Psoas muscle (tissue), 8 donors: ENCODE data around the gene POU3F1. TPM values are rescaled to one million over a fixed set of nuclear protein-coding genes. Genes with fewer than 3 reads are reported as not detected.

Source experiments
- ATAC-seq, 4 donors: fragments of 200-7000 bp; cut with Tn5 transposase; one replicate each; pipeline ENCODE4 v1.9.1; 2020; ENCODE audit warnings: moderate library complexity in 3 of 4, mild to moderate bottlenecking in 2 of 4
- DNase-seq, 2 donors: peaks; one replicate each; pipeline ENCODE4 v3.0.0-alpha.2; 2020
- H3K27ac ChIP-seq: fragments of 200-600 bp; one replicate; pipeline ENCODE4 v1.8.0; 2022
- H3K27me3 ChIP-seq, 3 donors: fragments of 200-600 bp in 1 of 3; one replicate each; pipeline versions ENCODE4 v1.6.1 to v1.8.0; 2013 to 2022; ENCODE audit warnings: low read length in 2 of 3, mild to moderate bottlenecking in 2 of 3, moderate library complexity in 1 of 3; ENCODE audit not compliant: insufficient read depth in 3 of 3
- H3K36me3 ChIP-seq, 2 donors: fragments of 200-600 bp in 1 of 2; one replicate each; pipeline versions ENCODE4 v1.6.1 to v1.8.0; 2013 to 2022; ENCODE audit warnings: low read depth in 1 of 2, mild to moderate bottlenecking in 1 of 2, moderate library complexity in 1 of 2; ENCODE audit not compliant: insufficient read depth in 1 of 2
- H3K4me1 ChIP-seq: fragments of 200-600 bp; one replicate; pipeline ENCODE4 v1.8.0; 2022
- H3K4me3 ChIP-seq: fragments of 200-600 bp; one replicate; pipeline ENCODE4 v1.8.0; 2022; ENCODE audit warnings: mild to moderate bottlenecking
- H3K9me3 ChIP-seq: fragments of 200-600 bp; one replicate; pipeline ENCODE4 v1.8.0; 2022
- WGBS, 3 donors: extraction: QIAGEN DNeasy Blood & Tissue Kit; methylation state at CpG; one replicate each; pipeline versions ENCODE4 v1.1.6 to v1.1.7; 2013; 5-methylcytosine and 5-hydroxymethylcytosine counted together
- intact Hi-C, 2 donors: fragments of 100-400 bp; cut with DNase I; formaldehyde crosslinking; loops; one replicate each; pipeline versions ENCODE4 v1.11.0 to v1.14.2; 2022
- polyA plus RNA-seq, 3 donors: library from polyadenylated mRNA; stranded (reverse); fragments of 200-250 nt; gene quantifications; one replicate each; pipeline ENCODE4 v1.2.3, GENCODE V29; 2013
- total RNA-seq, 4 donors: library from RNA; stranded (reverse); fragmentation: NEBNext Ultra II Directional in 2 of 4; extraction: Animal tissue kit (Norgen Biotek cat#: 25700) in 2 of 4; gene quantifications; one replicate each; pipeline versions ENCODE4 v1.2.1 to v1.2.4, GENCODE V29; 2021 to 2023
- TF ChIP-seq, protein P1 (sequence below): fragments of 200-600 bp; IDR thresholded peaks from one replicate; pipeline ENCODE4 v1.8.0; 2022; ENCODE audit warnings: antibody characterized with exemption
- donor health status: healthy with polysubstance abuse.
- donor health status: DM: no; HTN: no; CAD: no; lungs with moderate emphysema.
- donor health status: Bipolar disorder and iron deficiency.
- donor health status: healthy.
- donor health status: DM: yes; HTN: yes; CAD: no.
- donor health status: DM: no; HTN: no; CAD: no.
- donor health status: DM: no; HTN: no; CAD: no.
- donor health status: DM: yes; HTN: yes; CAD: no.

The POU3F1 gene
- total and polyA plus RNA-seq, 7 donors = 0.04 to 0.38 (median 0.13) TPM; not detected in 1

DNA sequence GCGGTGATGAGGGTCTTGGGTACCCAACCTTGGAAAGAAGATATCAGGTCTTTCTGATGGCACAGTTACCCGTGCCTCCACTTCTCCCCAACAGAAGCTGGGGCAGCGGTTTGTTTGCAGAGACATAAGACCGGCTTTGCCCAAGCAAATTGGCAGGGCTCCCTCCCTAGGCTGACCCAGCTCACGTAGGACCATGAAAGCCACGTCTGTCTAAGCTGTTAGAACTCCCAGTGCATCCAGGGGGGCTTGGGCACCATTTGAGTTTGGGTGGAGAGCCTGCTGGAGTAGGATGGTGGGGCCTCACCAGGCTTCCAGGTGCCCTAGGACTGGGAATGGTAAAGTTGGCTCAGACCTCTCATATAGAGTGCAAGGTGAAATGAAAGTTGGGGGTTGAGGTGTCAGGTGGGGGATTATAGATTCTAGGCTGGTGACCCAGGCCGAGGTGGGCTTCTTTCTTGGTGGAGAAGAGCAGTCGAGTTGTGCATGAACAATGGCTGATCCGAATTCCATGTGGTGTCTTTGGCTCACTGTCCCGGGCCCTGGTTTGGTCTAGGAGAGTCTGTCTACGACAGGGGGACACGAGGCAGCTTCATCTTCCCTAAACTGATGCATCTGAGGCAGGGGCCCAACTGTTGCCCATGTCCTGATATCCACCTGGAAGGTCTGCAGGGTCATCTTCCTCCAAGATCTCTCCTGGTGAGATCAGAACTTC is 3.4 kb downstream of the POU3F1 start:
- Histone ChIP-seq H3K36me3 (no peaks in the 10 kb centered on the region), H3K27me3 (peaks cover 0 to 47% (median 26%) of the 10 kb centered on the region in 3 donors), H3K27ac (no peak overlapping the region), H3K4me3 (no peak overlapping the region), H3K9me3 (no peaks in the 10 kb centered on the region), H3K4me1 (peaks cover 17% of the 10 kb centered on the region)
- no peak for DNase-seq
- ATAC-seq = no peak
- intact Hi-C loops = loop anchor here (5.0 to 10.0 kb wide), 3 partner anchors 544 to 792 kb away; no protein-coding TSS in a partner anchor
- 89 to 93% (median 90%) methylated on average over 12 of the region's 12 CpGs for WGBS, 3 donors
- TF ChIP-seq, protein P1, sequence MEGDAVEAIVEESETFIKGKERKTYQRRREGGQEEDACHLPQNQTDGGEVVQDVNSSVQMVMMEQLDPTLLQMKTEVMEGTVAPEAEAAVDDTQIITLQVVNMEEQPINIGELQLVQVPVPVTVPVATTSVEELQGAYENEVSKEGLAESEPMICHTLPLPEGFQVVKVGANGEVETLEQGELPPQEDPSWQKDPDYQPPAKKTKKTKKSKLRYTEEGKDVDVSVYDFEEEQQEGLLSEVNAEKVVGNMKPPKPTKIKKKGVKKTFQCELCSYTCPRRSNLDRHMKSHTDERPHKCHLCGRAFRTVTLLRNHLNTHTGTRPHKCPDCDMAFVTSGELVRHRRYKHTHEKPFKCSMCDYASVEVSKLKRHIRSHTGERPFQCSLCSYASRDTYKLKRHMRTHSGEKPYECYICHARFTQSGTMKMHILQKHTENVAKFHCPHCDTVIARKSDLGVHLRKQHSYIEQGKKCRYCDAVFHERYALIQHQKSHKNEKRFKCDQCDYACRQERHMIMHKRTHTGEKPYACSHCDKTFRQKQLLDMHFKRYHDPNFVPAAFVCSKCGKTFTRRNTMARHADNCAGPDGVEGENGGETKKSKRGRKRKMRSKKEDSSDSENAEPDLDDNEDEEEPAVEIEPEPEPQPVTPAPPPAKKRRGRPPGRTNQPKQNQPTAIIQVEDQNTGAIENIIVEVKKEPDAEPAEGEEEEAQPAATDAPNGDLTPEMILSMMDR = no peak

DNA sequence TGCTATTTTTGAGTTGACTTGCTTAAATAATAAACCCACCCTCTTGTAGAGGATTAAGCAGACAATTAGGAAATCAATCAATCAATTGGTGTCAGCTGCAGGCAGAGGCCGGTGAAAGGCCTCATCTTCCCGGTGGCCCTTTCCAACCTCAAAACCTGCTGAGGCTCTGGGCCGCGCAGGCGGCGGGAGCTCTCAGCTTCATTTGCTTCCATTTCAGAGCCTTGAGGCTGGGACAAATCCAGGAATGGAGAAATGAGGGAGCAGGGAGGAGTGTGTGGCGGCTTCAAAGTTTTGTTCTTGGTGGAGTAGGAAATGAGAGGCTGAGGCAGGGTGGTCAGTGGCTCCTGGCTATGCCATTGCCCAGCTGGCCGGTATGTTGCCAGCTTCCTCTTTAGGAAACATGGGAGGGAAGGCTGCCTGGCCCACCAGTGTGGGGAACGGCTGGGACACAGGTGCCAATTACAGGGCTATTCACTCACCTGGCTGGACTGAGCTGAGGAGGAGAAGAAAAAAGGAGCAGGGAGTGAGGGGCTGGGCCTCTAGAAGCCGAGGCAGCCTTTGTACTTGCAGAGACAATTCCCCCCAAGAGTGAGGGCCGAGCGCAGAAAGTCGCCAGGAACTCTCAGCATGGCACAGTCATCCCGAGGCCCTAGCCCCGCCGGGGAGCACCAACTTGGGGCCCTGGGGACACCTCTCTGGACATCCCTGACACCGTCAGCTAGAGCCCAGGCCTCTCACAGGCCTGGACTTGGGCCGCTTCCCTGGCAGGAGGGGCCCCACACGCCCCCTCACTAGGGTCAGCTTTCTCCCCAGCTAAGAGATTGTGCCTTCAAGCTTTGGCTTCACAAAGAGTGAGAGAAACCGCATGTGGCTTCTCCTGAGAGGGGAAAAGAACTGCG is 4.4 kb downstream of the POU3F1 start:
- peaks cover 0 to 47% (median 26%) of the 10 kb centered on the region in 3 donors for H3K27me3 ChIP-seq
- intact Hi-C loops = loop anchor here (5.0 to 10.0 kb wide), 3 partner anchors 545 to 793 kb away; no protein-coding TSS in a partner anchor
- 91 to 92% (median 91%) methylated on average over 21 of the region's 21 CpGs for whole genome bisulfite sequencing, 3 donors
- ATAC-seq = no peak
- peaks cover 13% of the 10 kb centered on the region for H3K4me1 ChIP-seq
- H3K4me3 ChIP-seq = no peak overlapping the region
- H3K36me3 ChIP-seq = no peaks in the 10 kb centered on the region
- DNase-seq = no peak
- TF ChIP-seq, protein P1 = no peak
- H3K9me3 ChIP-seq = no peaks in the 10 kb centered on the region
- no peak overlapping the region for H3K27ac ChIP-seq

DNA sequence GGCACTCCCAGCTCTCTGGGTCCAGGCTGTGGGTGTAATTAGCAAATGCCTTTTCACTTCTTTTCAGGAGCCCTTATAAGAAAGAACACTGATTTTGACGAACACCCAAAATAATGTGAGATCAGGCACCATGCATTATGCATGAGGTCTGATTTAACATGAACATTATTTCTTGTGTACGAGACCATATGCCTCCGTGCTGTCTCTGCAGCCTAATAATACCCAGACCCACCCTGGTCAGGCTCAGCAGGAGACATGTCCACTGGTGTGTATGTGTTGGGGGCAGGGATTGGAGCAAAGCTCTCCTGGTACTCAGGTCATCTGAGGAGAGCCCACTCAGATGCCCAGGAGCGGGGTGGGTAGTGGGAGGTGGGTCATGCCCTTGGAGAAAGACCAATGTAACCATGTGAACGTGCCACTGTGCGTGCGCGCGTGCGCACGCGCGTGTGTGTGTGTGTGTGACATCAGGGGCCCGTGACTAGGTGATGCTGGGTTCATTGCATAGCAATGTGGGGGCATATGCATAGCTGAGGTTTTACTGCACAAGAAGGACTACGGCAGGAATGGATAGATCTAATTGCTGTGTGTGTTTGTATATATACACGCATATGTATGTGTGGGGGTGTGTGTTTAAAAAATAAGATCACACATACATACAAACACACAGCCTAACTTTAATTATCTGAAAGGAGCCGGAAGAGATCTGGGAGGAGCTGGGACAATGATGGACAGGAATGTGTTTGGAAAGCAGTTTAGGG is 7.1 kb downstream of the POU3F1 start:
- no peaks in the 10 kb centered on the region for H3K36me3 ChIP-seq
- 81 to 91% (median 87%) methylated on average over 17 of the region's 17 CpGs for WGBS, 3 donors
- H3K27ac ChIP-seq = no peak overlapping the region
- no peaks in the 10 kb centered on the region for H3K9me3 ChIP-seq
- intact Hi-C loops = loop anchor here (5.0 to 10.0 kb wide), 3 partner anchors 548 to 795 kb away; no protein-coding TSS in a partner anchor
- ATAC-seq = peak in 1 of 4 donors; percentile 8
- no peak overlapping the region for H3K4me3 ChIP-seq
- TF ChIP-seq, protein P1 = no peak
- no peak for DNase-seq
- peaks cover 0 to 32% (median 21%) of the 10 kb centered on the region in 3 donors for H3K27me3 ChIP-seq
- peaks cover 7% of the 10 kb centered on the region for H3K4me1 ChIP-seq

DNA sequence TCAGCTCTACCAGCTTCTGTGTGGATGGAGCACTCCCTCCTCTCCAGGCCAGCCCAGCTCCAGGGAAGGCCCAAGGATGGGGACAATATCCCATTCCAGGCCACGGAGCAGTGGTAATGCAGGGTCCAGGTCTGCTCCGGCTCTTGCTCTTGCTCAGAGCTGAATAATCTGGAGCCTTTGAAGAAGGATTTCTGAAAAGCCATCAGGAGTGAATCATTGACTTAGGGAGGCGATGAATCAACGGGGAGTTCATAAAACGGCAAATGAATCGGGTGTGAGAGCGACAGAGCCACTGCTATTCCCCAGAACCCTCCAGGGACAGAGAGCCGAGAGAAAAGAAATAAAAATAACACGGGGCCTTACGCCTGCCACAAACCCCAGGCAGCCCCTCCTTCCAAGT is 7.7 kb downstream of the POU3F1 start:
- DNase-seq = no peak
- peaks cover 0 to 26% (median 17%) of the 10 kb centered on the region in 3 donors for H3K27me3 ChIP-seq
- TF ChIP-seq, protein P1 = no peak
- no peak overlapping the region for H3K27ac ChIP-seq
- H3K36me3 ChIP-seq = no peaks in the 10 kb centered on the region
- intact Hi-C loops = no loop called here
- ATAC-seq = no peak
- H3K4me3 ChIP-seq = no peak overlapping the region
- WGBS, 3 donors = 61 to 67% (median 64%) methylated on average over 10 of the region's 10 CpGs
- peaks cover under 1% of the 10 kb centered on the region for H3K4me1 ChIP-seq
- H3K9me3 ChIP-seq = no peaks in the 10 kb centered on the region
